GM21786 (cell line): ENCODE measurements around the gene CMIP.

Experiments used
- ATAC-seq: cut with Tn5 transposase; IDR thresholded peaks from one replicate; pipeline ENCODE4 v1.9.1; 2021; ENCODE audit not compliant: unreplicated experiment

CMIP gene

GRCh38 chr16:81445966-81446906, 1.6 kb downstream of the CMIP start:
- no peak for ATAC-seq

GRCh38 chr16:81446907-81447268, 2.3 kb downstream of the CMIP start:
- ATAC-seq, result no peak

GRCh38 chr16:81447383-81448101, 2.9 kb downstream of the CMIP start:
- no peak for ATAC-seq

- no peak for ATAC-seq
These were observed 3.8 kb downstream of the CMIP start for GRCh38 chr16:81448154-81449131.

GRCh38 chr16:81449241-81449640, 4.6 kb downstream of the CMIP start:
- ATAC-seq, result no peak

DNA sequence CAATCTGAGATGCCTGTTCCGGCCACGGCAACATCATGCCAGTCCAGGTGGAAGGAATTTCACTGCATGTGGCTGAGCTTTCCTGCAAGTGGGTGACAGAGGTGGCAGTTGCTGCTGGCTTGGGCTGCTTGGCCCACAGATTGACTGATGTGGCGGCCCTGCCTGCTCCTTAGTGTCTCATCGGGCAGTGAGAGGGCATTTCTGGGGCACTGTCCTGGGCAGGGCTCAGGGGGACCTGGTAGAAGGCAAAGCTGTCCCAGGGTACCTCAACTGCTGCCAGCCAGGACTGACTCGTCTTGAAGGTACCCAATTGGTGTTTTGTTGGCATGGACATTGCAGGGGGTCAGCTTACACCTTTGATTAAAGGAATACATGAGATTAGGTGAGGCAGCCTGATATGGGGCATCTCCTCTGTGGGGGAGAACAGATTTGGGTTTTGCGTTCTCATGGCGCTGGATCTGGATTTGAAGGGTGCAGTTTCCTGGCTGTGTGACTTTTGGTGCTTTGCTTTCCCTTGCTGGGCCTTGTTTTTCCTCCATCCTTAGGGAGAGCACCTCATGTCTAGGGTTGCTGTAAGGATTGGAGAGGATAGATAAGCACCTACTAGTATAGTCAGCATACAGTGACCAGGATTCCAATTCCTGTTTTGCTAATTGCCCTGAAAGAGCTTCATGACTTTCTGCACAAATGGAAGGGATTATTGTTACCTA, 5.4 kb downstream of the CMIP start:
- ATAC-seq, result no peak

- ATAC-seq, result no peak
These were observed 6.3 kb downstream of the CMIP start for GRCh38 chr16:81450783-81451491.

DNA sequence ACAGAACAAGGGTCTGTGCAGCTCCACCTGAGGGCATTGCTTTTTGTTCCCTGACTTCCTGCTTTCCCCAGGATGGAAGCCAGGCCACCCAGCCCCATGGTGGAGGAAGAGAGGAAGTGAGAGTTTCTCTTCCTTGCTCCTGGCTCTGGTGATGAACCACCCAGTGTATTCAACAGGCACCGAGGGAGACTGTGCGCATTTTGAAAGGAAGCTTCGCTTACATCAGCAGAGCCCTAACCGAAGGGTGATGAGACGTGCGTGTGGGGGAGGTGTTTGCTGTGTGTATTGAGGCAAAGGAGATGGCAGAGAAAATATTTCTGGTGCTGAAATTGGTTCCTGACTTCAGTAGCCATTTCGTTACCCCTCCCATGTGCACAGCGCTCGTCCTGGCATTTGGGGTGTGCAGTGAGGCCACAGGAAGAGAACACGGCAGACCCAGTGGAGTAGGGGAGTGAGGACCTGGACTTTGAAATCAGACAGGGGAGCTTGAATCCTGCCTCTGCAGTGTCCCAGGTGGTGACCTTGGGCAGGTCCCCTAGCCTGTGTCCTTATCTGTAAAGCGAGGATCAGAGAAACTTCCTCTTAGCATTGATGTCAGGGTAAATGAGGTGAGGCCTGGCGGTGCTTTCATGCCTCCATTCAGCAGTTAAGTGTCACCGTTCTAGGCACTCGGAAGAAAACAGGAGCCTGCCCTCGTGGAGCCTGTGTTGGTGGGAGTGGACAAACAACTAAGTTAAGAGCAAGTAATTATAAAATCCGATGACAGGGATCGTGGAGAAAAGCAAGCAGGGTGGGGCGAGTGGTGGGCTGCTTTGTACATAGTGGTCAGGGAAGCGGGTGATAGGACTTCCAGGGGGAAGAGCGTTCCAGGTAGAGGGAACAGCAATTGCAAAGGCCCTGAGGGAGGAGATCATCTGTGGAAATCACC, 7.4 kb downstream of the CMIP start:
- ATAC-seq, result no peak

DNA sequence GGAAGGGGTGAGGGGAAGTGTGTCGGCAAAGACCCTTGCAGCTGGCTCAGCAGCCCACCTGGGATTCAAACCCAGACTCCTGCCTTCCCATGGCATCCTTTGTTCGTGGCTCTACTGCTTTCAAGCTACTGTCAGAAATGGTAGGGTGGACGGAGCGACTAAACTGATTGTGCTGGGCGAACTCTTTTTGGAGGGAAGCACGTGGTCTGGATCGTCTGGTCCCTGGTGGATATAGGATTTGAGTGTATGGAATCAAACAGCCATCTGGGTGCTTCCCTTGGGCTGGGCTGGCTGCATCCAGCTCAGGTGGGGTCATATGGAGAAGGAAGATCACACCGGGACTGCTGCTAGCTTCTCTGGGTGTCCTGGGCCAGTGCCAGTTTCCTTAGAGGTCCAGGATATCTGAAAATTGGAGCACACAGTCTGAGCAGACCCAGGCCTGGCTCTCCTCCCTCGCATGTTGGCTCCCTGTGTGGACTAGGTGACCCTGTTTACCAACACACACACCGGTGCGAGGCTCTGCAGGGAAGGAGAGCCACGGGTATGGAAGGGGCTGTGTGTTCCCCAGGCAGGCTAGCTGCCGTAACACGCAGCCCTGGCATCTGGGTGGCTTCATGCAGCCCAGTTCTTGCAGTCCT, 8.6 kb downstream of the CMIP start:
- no peak for ATAC-seq

GRCh38 chr16:81454044-81454443, 9.4 kb downstream of the CMIP start:
- no peak for ATAC-seq

- ATAC-seq, result no peak
These were observed 10.4 kb downstream of the CMIP start for GRCh38 chr16:81455006-81455405.

GRCh38 chr16:81455720-81456494, 11.3 kb downstream of the CMIP start:
- ATAC-seq, result no peak

DNA sequence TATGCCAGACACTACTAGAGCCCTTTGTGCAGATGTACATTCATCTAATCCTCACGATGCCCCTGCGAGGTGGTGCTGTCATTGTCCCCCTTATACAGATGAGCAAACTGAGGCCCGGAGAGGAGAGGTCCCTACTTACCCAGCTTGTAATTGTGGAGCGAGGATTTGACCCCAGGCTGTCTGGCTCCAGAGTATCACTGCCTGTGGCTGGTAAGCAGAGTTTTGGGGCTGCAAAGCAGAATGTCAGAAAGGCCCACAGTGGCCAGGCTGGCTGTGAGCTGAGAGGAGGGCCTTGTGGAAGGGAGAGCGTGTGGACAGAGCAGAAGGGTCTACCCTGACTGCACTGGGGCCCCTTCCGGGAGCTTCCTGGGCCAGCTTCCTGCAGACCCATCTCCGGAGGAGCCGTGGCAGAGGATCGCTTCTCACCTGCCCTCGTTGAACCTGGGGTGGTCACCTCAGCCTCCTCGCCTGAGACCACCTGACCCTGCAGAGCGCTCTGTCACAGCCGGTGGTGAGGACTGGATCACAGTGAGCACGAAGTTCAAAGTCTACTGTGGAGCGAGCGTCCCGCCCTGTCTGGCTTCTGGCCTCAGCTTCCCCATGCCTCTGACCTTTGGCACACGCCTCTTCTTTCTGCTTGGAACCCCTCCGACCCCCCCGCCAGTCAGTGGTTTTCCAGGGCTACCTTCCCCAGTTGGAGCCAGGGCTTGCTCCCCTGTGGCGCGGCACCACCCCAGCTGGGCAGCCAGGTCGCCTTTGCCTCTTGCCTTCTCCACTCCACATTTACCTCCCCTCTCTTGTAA, 12.1 kb downstream of the CMIP start:
- ATAC-seq, result no peak

GRCh38 chr16:81457326-81458133, 12.9 kb downstream of the CMIP start:
- ATAC-seq, result no peak

- ATAC-seq, result no peak
These were observed 13.6 kb downstream of the CMIP start for GRCh38 chr16:81458149-81458669.
